GM23248 (cell line): ENCODE results near the gene RAPSN. TPM values are rescaled to one million over a fixed set of nuclear protein-coding genes. Genes with fewer than 3 reads are reported as not detected.

ENCODE experiments used
- DNase-seq: peaks from one replicate; pipeline ENCODE4 v3.0.0-alpha.2; 2015
- H2AFZ ChIP-seq: fragments of 200-600 bp; sonication (generic); 2 replicates; pipeline ENCODE4 v1.6.1; 2016; ENCODE audit warnings: antibody characterized with exemption
- H3F3A ChIP-seq: fragments of 200-600 bp; sonication (generic); 2 replicates; pipeline ENCODE4 v1.6.1; 2016; ENCODE audit warnings: mild to moderate bottlenecking, antibody characterized with exemption, mixed run types; ENCODE audit not compliant: insufficient read depth
- H3K27ac ChIP-seq: fragments of 200-600 bp; sonication (generic); 2 replicates; pipeline ENCODE4 v1.5.1; 2016; ENCODE audit warnings: mild to moderate bottlenecking
- H3K27me3 ChIP-seq: fragments of 200-600 bp; sonication (generic); replicated peaks from 2 replicates; pipeline ENCODE4 v1.6.1; 2016; ENCODE audit warnings: mild to moderate bottlenecking; ENCODE audit not compliant: insufficient read depth
- H3K36me3 ChIP-seq: fragments of 200-600 bp; sonication (generic); 2 replicates; pipeline ENCODE4 v1.6.1; 2016; ENCODE audit warnings: low read depth, mild to moderate bottlenecking
- H3K4me1 ChIP-seq: fragments of 200-600 bp; sonication (generic); 2 replicates; pipeline ENCODE4 v1.6.1; 2016; ENCODE audit warnings: mild to moderate bottlenecking; ENCODE audit not compliant: insufficient read depth
- H3K4me2 ChIP-seq: fragments of 200-600 bp; sonication (generic); one replicate; pipeline ENCODE4 v1.6.1; 2016; ENCODE audit warnings: mild to moderate bottlenecking; ENCODE audit not compliant: unreplicated experiment
- H3K4me3 ChIP-seq: fragments of 200-600 bp; sonication (generic); 2 replicates; pipeline ENCODE4 v1.5.1; 2016; ENCODE audit warnings: mild to moderate bottlenecking
- H3K79me2 ChIP-seq: fragments of 200-600 bp; sonication (generic); 2 replicates; pipeline ENCODE4 v1.6.1; 2016; ENCODE audit warnings: mild to moderate bottlenecking; ENCODE audit not compliant: insufficient read depth
- H3K9ac ChIP-seq: fragments of 200-600 bp; sonication (generic); 2 replicates; pipeline ENCODE4 v1.6.1; 2016; ENCODE audit warnings: mild to moderate bottlenecking
- H3K9me2 ChIP-seq: fragments of 200-600 bp; sonication (generic); 2 replicates; pipeline ENCODE4 v1.6.1; 2016; ENCODE audit warnings: mixed run types, mild to moderate bottlenecking, moderate library complexity; ENCODE audit not compliant: insufficient read depth
- H3K9me3 ChIP-seq: fragments of 200-600 bp; sonication (generic); one replicate; pipeline ENCODE4 v1.6.1; 2017; ENCODE audit warnings: low read depth
- H4K20me1 ChIP-seq: fragments of 200-600 bp; sonication (generic); 2 replicates; pipeline ENCODE4 v1.6.0; 2016; ENCODE audit not compliant: insufficient read depth
- EZH2 ChIP-seq: fragments of 200-600 bp; sonication (generic); IDR thresholded peaks from 2 replicates; pipeline ENCODE4 v1.6.1; 2018; ENCODE audit warnings: antibody characterized with exemption, mild to moderate bottlenecking; ENCODE audit not compliant: insufficient read depth, poor library complexity, severe bottlenecking
- EZH2phosphoT487 ChIP-seq: fragments of 200-600 bp; sonication (generic); IDR thresholded peaks from 2 replicates; pipeline ENCODE4 v1.6.1; 2018; ENCODE audit warnings: antibody characterized with exemption, moderate library complexity, mild to moderate bottlenecking, low read depth; ENCODE audit not compliant: insufficient read depth
- WGBS, 2 experiments: methylation state at CpG; one replicate each; pipeline ENCODE4 v1.1.6; 2015 to 2017; ENCODE audit warnings: low lambda C conversion rate in 2 of 2, low coverage in 1 of 2; ENCODE audit errors: missing lambda C conversion rate in 2 of 2; 5-methylcytosine and 5-hydroxymethylcytosine counted together
- in situ Hi-C: fragments of 300-500 bp; cut with MboI; formaldehyde crosslinking; loops from 2 replicates; pipeline ENCODE4 v1.15.0; 2020
- polyA plus RNA-seq: library from polyadenylated mRNA; unstranded; fragments of >200 nt; fragmentation: Nextera tagmentation; extraction: Ambion mirVana; gene quantifications from 2 replicates; pipeline ENCODE4 v1.2.1, GENCODE V29; 2016
- total RNA-seq: library from RNA; depleted of rRNA; stranded (reverse); fragments of >200 nt; shearing (Covaris generic); gene quantifications from 2 replicates; pipeline ENCODE4 v1.2.3, GENCODE V29; 2014

The RAPSN gene
- total and polyA plus RNA-seq, 2 experiments from 2014 or later = 0.11 to 0.22 TPM

- no peaks in the 10 kb centered on the region for H3K79me2 ChIP-seq
- no peak overlapping the region for H3K4me3 ChIP-seq
- in situ Hi-C loops = loop anchor here (10.0 kb wide), 1 partner anchor 72 kb away; the partner anchor contains the start of gene SPI1
- H3K36me3 ChIP-seq = no peaks in the 10 kb centered on the region
- H3K27ac ChIP-seq = no peak overlapping the region
- WGBS, 2 experiments = 84 to 90% methylated on average over 9 of the region's 9 CpGs
- no peaks in the 10 kb centered on the region for H3K27me3 ChIP-seq
- H3K4me1 ChIP-seq = no peaks in the 10 kb centered on the region
- H3K9me3 ChIP-seq = no peaks in the 10 kb centered on the region
- DNase-seq = no peak
- no peak overlapping the region for H3K4me2 ChIP-seq
- TF ChIP-seq EZH2 = no peak
- no peak for TF ChIP-seq EZH2phosphoT487
- H3K9ac ChIP-seq = no peak overlapping the region
- H4K20me1 ChIP-seq = no peaks in the 10 kb centered on the region
- H3K9me2 ChIP-seq = no peaks in the 10 kb centered on the region
- H3F3A ChIP-seq = no peaks in the 10 kb centered on the region
- no peak overlapping the region for H2AFZ ChIP-seq
These were observed 2.1 kb downstream of the RAPSN start for GRCh38 chr11:47446833-47447232.

- Histone ChIP-seq H3K79me2 (no peaks in the 10 kb centered on the region), H4K20me1 (no peaks in the 10 kb centered on the region), H3K27me3 (no peaks in the 10 kb centered on the region), H3K4me1 (no peaks in the 10 kb centered on the region), H3K4me2 (no peak overlapping the region), H2AFZ (no peak overlapping the region), H3K36me3 (no peaks in the 10 kb centered on the region), H3K9ac (no peak overlapping the region), H3F3A (no peaks in the 10 kb centered on the region), H3K9me3 (no peaks in the 10 kb centered on the region), H3K4me3 (no peak overlapping the region), H3K9me2 (no peaks in the 10 kb centered on the region), H3K27ac (no peak overlapping the region)
- WGBS, 2 experiments = 84 to 89% methylated on average over 4 of the region's 4 CpGs
- in situ Hi-C loops = loop anchor here (10.0 kb wide), 1 partner anchor 71 kb away; the partner anchor contains the start of gene SPI1
- TF ChIP-seq EZH2 (no peak), EZH2phosphoT487 (no peak)
- no peak for DNase-seq
These were observed 3.1 kb downstream of the RAPSN start for GRCh38 chr11:47445840-47446239.

- 83 to 92% methylated on average over 3 of the region's 3 CpGs for WGBS, 2 experiments
- Histone ChIP-seq H3F3A (no peaks in the 10 kb centered on the region), H3K36me3 (no peaks in the 10 kb centered on the region), H2AFZ (no peak overlapping the region), H3K9me3 (no peaks in the 10 kb centered on the region), H3K9ac (no peak overlapping the region), H3K4me3 (no peak overlapping the region), H3K9me2 (no peaks in the 10 kb centered on the region), H3K4me1 (no peaks in the 10 kb centered on the region), H3K4me2 (no peak overlapping the region), H3K79me2 (no peaks in the 10 kb centered on the region), H4K20me1 (no peaks in the 10 kb centered on the region), H3K27ac (no peak overlapping the region), H3K27me3 (no peaks in the 10 kb centered on the region)
- in situ Hi-C loops = loop anchor here (10.0 kb wide), 1 partner anchor 69 kb away; the partner anchor contains the start of gene SPI1
- TF ChIP-seq EZH2 (no peak), EZH2phosphoT487 (no peak)
- DNase-seq = no peak
These were observed 5.1 kb downstream of the RAPSN start for GRCh38 chr11:47443817-47444216.

- H3K36me3 ChIP-seq = no peaks in the 10 kb centered on the region
These were observed 5.8 kb downstream of the RAPSN start for GRCh38 chr11:47443028-47443700.

More at GRCh38 chr11:47443028-47443700, 5.8 kb downstream of the RAPSN start:
- H3K79me2 ChIP-seq = no peaks in the 10 kb centered on the region
- H2AFZ ChIP-seq = no peak overlapping the region
- H3K27me3 ChIP-seq = no peaks in the 10 kb centered on the region
- no peak overlapping the region for H3K9ac ChIP-seq
- no peaks in the 10 kb centered on the region for H3K4me1 ChIP-seq
- H3K4me3 ChIP-seq = no peak overlapping the region
- 89 to 92% methylated on average over 12 of the region's 12 CpGs for WGBS, 2 experiments
- in situ Hi-C loops = loop anchor here (10.0 kb wide), 1 partner anchor 68 kb away; the partner anchor contains the start of gene SPI1
- DNase-seq = no peak
- H3F3A ChIP-seq = no peaks in the 10 kb centered on the region
- no peaks in the 10 kb centered on the region for H3K9me2 ChIP-seq
- H3K27ac ChIP-seq = no peak overlapping the region
- H3K4me2 ChIP-seq = no peak overlapping the region
- no peak for TF ChIP-seq EZH2
- no peaks in the 10 kb centered on the region for H4K20me1 ChIP-seq
- H3K9me3 ChIP-seq = no peaks in the 10 kb centered on the region
